GM23338 (cell line): ENCODE measurements around the gene ARHGAP19. TPM values are rescaled to one million over a fixed set of nuclear protein-coding genes. Genes with fewer than 3 reads are reported as not detected.

Experiments used
- ATAC-seq: fragments of 200-7000 bp; cut with Tn5 transposase; 3 replicates; pipeline ENCODE4 v1.9.1; 2020
- DNase-seq: peaks from one replicate; pipeline ENCODE4 v3.0.0-alpha.2; 2015; ENCODE audit warnings: low spot score
- H2AFZ ChIP-seq: fragments of 200-600 bp; sonication (generic); 2 replicates; pipeline ENCODE4 v1.8.0; 2016; ENCODE audit warnings: antibody characterized with exemption, mild to moderate bottlenecking, moderate library complexity
- H3F3A ChIP-seq: fragments of 200-600 bp; sonication (generic); replicated peaks from 2 replicates; pipeline ENCODE4 v1.8.0; 2017; ENCODE audit warnings: antibody characterized with exemption, mixed run types, low read depth
- H3K27ac ChIP-seq: fragments of 200-600 bp; sonication (generic); 2 replicates; pipeline ENCODE4 v1.6.1; 2016; ENCODE audit warnings: low read depth
- H3K27me3 ChIP-seq: fragments of 200-600 bp; sonication (generic); 2 replicates; pipeline ENCODE4 v1.8.0; 2016; ENCODE audit warnings: mild to moderate bottlenecking, mixed run types, moderate library complexity; ENCODE audit not compliant: insufficient read depth
- H3K36me3 ChIP-seq: fragments of 200-600 bp; sonication (generic); 2 replicates; pipeline ENCODE4 v1.8.0; 2016; ENCODE audit warnings: mild to moderate bottlenecking; ENCODE audit not compliant: insufficient read depth
- H3K4me1 ChIP-seq: fragments of 200-600 bp; sonication (generic); 2 replicates; pipeline ENCODE4 v1.8.0; 2016; ENCODE audit warnings: mild to moderate bottlenecking, moderate library complexity; ENCODE audit not compliant: insufficient read depth
- H3K4me2 ChIP-seq: fragments of 200-600 bp; sonication (generic); 2 replicates; pipeline ENCODE4 v1.7.1; 2017; ENCODE audit warnings: mixed run types
- H3K4me3 ChIP-seq: fragments of 200-600 bp; sonication (generic); 2 replicates; pipeline ENCODE4 v1.6.1; 2016; ENCODE audit warnings: mixed run types
- H3K79me2 ChIP-seq: fragments of 200-600 bp; sonication (generic); replicated peaks from 2 replicates; pipeline ENCODE4 v1.8.0; 2017; ENCODE audit warnings: mild to moderate bottlenecking; ENCODE audit not compliant: insufficient read depth
- H3K9me2 ChIP-seq: fragments of 200-600 bp; sonication (generic); 2 replicates; pipeline ENCODE4 v1.8.0; 2017; ENCODE audit not compliant: insufficient read depth
- H4K20me1 ChIP-seq: fragments of 200-600 bp; sonication (generic); replicated peaks from 2 replicates; pipeline ENCODE4 v1.8.0; 2017; ENCODE audit warnings: mild to moderate bottlenecking; ENCODE audit not compliant: insufficient read depth
- H3K27ac Mint-ChIP-seq: 2 replicates; pipeline ENCODE4 v1.8.0; 2020; ENCODE audit warnings: inconsistent platforms, mild to moderate bottlenecking, moderate library complexity, mixed read lengths
- H3K27me3 Mint-ChIP-seq: 3 replicates; pipeline ENCODE4 v1.8.0; 2022; ENCODE audit warnings: low read depth, mild to moderate bottlenecking, moderate library complexity, mixed read lengths, inconsistent platforms; ENCODE audit not compliant: insufficient read depth, poor library complexity
- H3K36me3 Mint-ChIP-seq: 3 replicates; pipeline ENCODE4 v1.8.0; 2021; ENCODE audit warnings: low read depth, mild to moderate bottlenecking, inconsistent platforms, moderate library complexity, mixed read lengths
- H3K4me1 Mint-ChIP-seq: 3 replicates; pipeline ENCODE4 v1.8.0; 2020; ENCODE audit warnings: mild to moderate bottlenecking, inconsistent platforms, mixed read lengths
- H3K4me3 Mint-ChIP-seq: 3 replicates; pipeline ENCODE4 v1.8.0; 2021; ENCODE audit warnings: moderate library complexity, mild to moderate bottlenecking, inconsistent platforms, mixed read lengths
- H3K9me3 Mint-ChIP-seq: 3 replicates; pipeline ENCODE4 v1.8.0; 2020; ENCODE audit warnings: moderate library complexity, mild to moderate bottlenecking, inconsistent platforms, mixed read lengths
- CREB1 ChIP-seq: fragments of 250-450 bp; sonication (Bioruptor Pico); IDR thresholded peaks from 2 replicates; pipeline ENCODE4 v1.5.0; 2020; ENCODE audit warnings: low read depth, mild to moderate bottlenecking, moderate library complexity
- ETS1 ChIP-seq: IDR thresholded peaks from 2 replicates; pipeline ENCODE4 v1.6.1; 2016; ENCODE audit warnings: antibody characterized with exemption
- EZH2 ChIP-seq: fragments of 200-600 bp; sonication (generic); IDR thresholded peaks from one replicate; pipeline ENCODE4 v1.8.0; 2017; ENCODE audit warnings: antibody characterized with exemption, mild to moderate bottlenecking, low read depth; ENCODE audit not compliant: unreplicated experiment
- EZH2phosphoT487 ChIP-seq: fragments of 200-600 bp; sonication (generic); IDR thresholded peaks from one replicate; pipeline ENCODE4 v1.8.1; 2018; ENCODE audit warnings: antibody characterized with exemption; ENCODE audit not compliant: unreplicated experiment
- POLR2AphosphoS5 ChIP-seq: IDR thresholded peaks from 2 replicates; pipeline ENCODE4 v1.6.1; 2016; ENCODE audit warnings: antibody characterized with exemption, low read depth
- STAT1 ChIP-seq: IDR thresholded peaks from one replicate; pipeline ENCODE4 v1.6.1; 2016; ENCODE audit warnings: antibody characterized with exemption; ENCODE audit not compliant: unreplicated experiment
- ZNF114 ChIP-seq: fragments of 250-450 bp; sonication (Bioruptor Pico); IDR thresholded peaks from 2 replicates; pipeline ENCODE4 v1.5.0; 2020; ENCODE audit warnings: mild to moderate bottlenecking, moderate library complexity
- ZNF331 ChIP-seq: fragments of 250-450 bp; sonication (Bioruptor Pico); IDR thresholded peaks from 2 replicates; pipeline ENCODE4 v1.5.0; 2020; ENCODE audit warnings: low read depth, mild to moderate bottlenecking, moderate library complexity
- polyA plus RNA-seq: library from polyadenylated mRNA; unstranded; fragments of >200 nt; fragmentation: Nextera tagmentation; extraction: Ambion mirVana; gene quantifications from 2 replicates; pipeline ENCODE4 v1.2.1, GENCODE V29; 2016
- total RNA-seq: library from RNA; depleted of rRNA; stranded (reverse); fragments of >200 nt; shearing (Covaris generic); gene quantifications from 2 replicates; pipeline ENCODE4 v1.2.3, GENCODE V29; 2014
- TF ChIP-seq, protein P1 (sequence below): IDR thresholded peaks from one replicate; pipeline ENCODE4 v1.6.1; 2018; ENCODE audit warnings: antibody characterized with exemption; ENCODE audit not compliant: unreplicated experiment

The ARHGAP19 gene
- total and polyA plus RNA-seq, 2 experiments from 2014 or later = 11.5 to 38.8 TPM

DNA sequence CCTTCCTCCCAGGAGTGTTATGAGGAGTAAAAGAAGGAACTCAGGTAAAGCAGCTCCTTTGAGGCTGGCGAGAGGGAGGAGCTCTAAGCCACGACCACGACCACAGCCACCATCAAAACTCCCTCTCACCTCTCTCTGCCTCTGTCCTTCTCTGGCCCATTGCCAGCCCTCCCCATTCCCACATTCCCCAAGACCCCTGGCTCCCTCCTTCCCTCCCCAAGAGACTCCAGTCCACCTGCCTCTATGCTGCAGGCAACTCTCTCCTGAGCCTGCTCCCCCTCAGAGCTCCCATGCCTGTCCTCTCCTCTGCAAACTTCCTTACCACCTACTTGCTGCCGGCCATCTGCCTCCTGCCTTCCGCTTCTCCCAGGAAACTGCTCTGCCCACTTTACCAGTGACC lies 116.2 kb downstream of the ARHGAP19 start:
- peaks cover 9% of the 10 kb centered on the region for H3K4me1 Mint-ChIP-seq
- Histone ChIP-seq H3K27ac (no peak overlapping the region), H4K20me1 (no peaks in the 10 kb centered on the region), H3K27me3 (0 out of 2 replicates have a peak, but pooled peaks cover 5% of the 10 kb centered on the region), H2AFZ (no peak overlapping the region), H3K36me3 (no peaks in the 10 kb centered on the region), H3K79me2 (no peaks in the 10 kb centered on the region), H3K4me3 (no peak overlapping the region), H3F3A (no peaks in the 10 kb centered on the region; the same call in 1 of the 2 replicates), H3K4me1 (no peaks in the 10 kb centered on the region; the same call in 1 of the 2 replicates), H3K9me2 (no peaks in the 10 kb centered on the region), H3K4me2 (no peak overlapping the region)
- no peaks in the 10 kb centered on the region for H3K36me3 Mint-ChIP-seq
- DNase-seq = no peak
- H3K27me3 Mint-ChIP-seq = peaks cover 4% of the 10 kb centered on the region
- H3K4me3 Mint-ChIP-seq = no peak overlapping the region
- no peaks in the 10 kb centered on the region for H3K9me3 Mint-ChIP-seq
- TF ChIP-seq ZNF114 (no peak), ZNF331 (CRISPR knock-in tag) (no peak), EZH2phosphoT487 (no peak), ETS1 (no peak), STAT1 (no peak), CREB1 (CRISPR knock-in tag) (no peak), POLR2AphosphoS5 (no peak)
- TF ChIP-seq, protein P1, sequence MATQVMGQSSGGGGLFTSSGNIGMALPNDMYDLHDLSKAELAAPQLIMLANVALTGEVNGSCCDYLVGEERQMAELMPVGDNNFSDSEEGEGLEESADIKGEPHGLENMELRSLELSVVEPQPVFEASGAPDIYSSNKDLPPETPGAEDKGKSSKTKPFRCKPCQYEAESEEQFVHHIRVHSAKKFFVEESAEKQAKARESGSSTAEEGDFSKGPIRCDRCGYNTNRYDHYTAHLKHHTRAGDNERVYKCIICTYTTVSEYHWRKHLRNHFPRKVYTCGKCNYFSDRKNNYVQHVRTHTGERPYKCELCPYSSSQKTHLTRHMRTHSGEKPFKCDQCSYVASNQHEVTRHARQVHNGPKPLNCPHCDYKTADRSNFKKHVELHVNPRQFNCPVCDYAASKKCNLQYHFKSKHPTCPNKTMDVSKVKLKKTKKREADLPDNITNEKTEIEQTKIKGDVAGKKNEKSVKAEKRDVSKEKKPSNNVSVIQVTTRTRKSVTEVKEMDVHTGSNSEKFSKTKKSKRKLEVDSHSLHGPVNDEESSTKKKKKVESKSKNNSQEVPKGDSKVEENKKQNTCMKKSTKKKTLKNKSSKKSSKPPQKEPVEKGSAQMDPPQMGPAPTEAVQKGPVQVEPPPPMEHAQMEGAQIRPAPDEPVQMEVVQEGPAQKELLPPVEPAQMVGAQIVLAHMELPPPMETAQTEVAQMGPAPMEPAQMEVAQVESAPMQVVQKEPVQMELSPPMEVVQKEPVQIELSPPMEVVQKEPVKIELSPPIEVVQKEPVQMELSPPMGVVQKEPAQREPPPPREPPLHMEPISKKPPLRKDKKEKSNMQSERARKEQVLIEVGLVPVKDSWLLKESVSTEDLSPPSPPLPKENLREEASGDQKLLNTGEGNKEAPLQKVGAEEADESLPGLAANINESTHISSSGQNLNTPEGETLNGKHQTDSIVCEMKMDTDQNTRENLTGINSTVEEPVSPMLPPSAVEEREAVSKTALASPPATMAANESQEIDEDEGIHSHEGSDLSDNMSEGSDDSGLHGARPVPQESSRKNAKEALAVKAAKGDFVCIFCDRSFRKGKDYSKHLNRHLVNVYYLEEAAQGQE = no peak
- no peak for ATAC-seq
- H3K27ac Mint-ChIP-seq = no peak overlapping the region

DNA sequence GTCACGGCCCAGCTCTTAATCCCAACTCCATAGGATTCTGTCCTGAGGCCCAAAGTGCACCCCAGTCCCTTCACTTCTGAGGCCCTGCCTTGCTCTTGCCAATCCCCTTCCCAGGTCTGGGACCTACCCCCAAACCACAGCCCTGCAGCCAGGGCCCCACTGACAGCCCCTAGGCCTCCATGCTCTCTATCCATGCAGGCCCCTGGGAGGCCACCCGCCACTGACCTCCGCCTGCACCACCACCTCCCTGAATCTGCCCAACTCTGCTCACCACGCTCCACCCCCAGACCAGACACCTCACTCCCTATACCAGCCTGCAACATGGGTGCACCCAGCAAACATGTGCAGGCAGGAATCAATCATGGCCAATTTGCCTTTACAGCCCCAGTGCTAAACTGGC lies 116.9 kb downstream of the ARHGAP19 start:
- no peak for ATAC-seq
- Histone ChIP-seq H3K36me3 (no peaks in the 10 kb centered on the region), H2AFZ (no peak overlapping the region), H4K20me1 (no peaks in the 10 kb centered on the region), H3K4me2 (no peak overlapping the region), H3K4me3 (no peak overlapping the region), H3K4me1 (no peaks in the 10 kb centered on the region; the same call in 1 of the 2 replicates), H3K27ac (no peak overlapping the region), H3F3A (no peaks in the 10 kb centered on the region; the same call in 1 of the 2 replicates), H3K27me3 (0 out of 2 replicates have a peak, but pooled peaks cover 5% of the 10 kb centered on the region), H3K9me2 (no peaks in the 10 kb centered on the region), H3K79me2 (no peaks in the 10 kb centered on the region)
- no peaks in the 10 kb centered on the region for H3K36me3 Mint-ChIP-seq
- no peak for DNase-seq
- peaks cover 10% of the 10 kb centered on the region for H3K4me1 Mint-ChIP-seq
- H3K27me3 Mint-ChIP-seq = peaks cover 4% of the 10 kb centered on the region
- H3K9me3 Mint-ChIP-seq = no peaks in the 10 kb centered on the region
- no peak overlapping the region for H3K4me3 Mint-ChIP-seq
- H3K27ac Mint-ChIP-seq = no peak overlapping the region
- TF ChIP-seq, protein P1 = no peak
- TF ChIP-seq ZNF331 (CRISPR knock-in tag) = no peak
- TF ChIP-seq EZH2phosphoT487 = no peak
- TF ChIP-seq STAT1 = no peak
- TF ChIP-seq EZH2 = no peak
